Measurements from ENCODE around the gene SLC45A3. TPM values are rescaled to one million over a fixed set of nuclear protein-coding genes. Genes with fewer than 3 reads are reported as not detected.

The SLC45A3 gene
- polyA plus RNA-seq, 1 donor from 2014 or later: 0.53 TPM

DNA sequence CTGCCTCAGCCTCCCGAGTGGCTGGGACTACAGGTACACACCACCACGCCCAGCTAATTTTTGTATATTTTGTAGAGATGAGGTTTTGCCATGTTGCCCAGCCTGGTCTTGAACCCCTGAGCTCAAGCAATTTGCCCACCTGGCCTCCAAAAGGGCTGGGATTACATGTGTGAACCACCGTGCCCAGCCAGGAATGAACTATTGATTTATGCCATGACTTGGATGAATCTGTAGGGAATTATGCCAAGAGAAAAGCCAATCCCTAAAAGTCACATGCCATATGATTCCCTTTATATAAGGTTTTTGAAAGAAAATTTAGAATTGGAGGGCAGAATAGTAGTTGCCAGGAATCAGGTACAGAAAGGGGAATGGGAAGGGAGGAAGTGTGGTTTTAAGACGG lies 19.1 kb upstream of the SLC45A3 start:
- Histone ChIP-seq H3K79me2 (replicated peaks; ENCODE audit: insufficient read depth, low read length) (no peaks in the 10 kb centered on the region), H4K20me1 (ENCODE audit: insufficient read depth) (no peaks in the 10 kb centered on the region), H3K4me3 (ENCODE audit: low read length) (no peak overlapping the region), H3K9me2 (ENCODE audit: insufficient read depth, low read length) (no peaks in the 10 kb centered on the region), H3K27me3 (ENCODE audit: insufficient read depth, low read depth, low read length) (no peaks in the 10 kb centered on the region), H3K27ac (ENCODE audit: low read length) (no peak overlapping the region), H3K4me2 (ENCODE audit: low read length) (no peak overlapping the region), H2AFZ (ENCODE audit: low read depth, low read length) (no peak overlapping the region), H3F3A (ENCODE audit: insufficient read depth, low read length, poor library complexity, severe bottlenecking) (no peaks in the 10 kb centered on the region), H3K9me3 (ENCODE audit: low read length) (no peaks in the 10 kb centered on the region), H3K36me3 (ENCODE audit: insufficient read depth, low read length) (no peaks in the 10 kb centered on the region), H3K9ac (ENCODE audit: low read length) (no peak overlapping the region)
- TF ChIP-seq, protein P1, sequence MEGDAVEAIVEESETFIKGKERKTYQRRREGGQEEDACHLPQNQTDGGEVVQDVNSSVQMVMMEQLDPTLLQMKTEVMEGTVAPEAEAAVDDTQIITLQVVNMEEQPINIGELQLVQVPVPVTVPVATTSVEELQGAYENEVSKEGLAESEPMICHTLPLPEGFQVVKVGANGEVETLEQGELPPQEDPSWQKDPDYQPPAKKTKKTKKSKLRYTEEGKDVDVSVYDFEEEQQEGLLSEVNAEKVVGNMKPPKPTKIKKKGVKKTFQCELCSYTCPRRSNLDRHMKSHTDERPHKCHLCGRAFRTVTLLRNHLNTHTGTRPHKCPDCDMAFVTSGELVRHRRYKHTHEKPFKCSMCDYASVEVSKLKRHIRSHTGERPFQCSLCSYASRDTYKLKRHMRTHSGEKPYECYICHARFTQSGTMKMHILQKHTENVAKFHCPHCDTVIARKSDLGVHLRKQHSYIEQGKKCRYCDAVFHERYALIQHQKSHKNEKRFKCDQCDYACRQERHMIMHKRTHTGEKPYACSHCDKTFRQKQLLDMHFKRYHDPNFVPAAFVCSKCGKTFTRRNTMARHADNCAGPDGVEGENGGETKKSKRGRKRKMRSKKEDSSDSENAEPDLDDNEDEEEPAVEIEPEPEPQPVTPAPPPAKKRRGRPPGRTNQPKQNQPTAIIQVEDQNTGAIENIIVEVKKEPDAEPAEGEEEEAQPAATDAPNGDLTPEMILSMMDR (IDR thresholded peaks at IDR 0.05; ENCODE audit: poor library complexity, severe bottlenecking): no peak
- TF ChIP-seq RAD21 (conservative IDR thresholded peaks at IDR 0.05): no peak
- no peak for TF ChIP-seq SMC3 (conservative IDR thresholded peaks at IDR 0.05; ENCODE audit: poor library complexity)
- TF ChIP-seq POLR2AphosphoS5 (IDR thresholded peaks at IDR 0.05): no peak
- no peak for TF ChIP-seq TAF1 (IDR thresholded peaks at IDR 0.05; ENCODE audit: low read depth)
- no peak for TF ChIP-seq MXI1 (conservative IDR thresholded peaks at IDR 0.05; ENCODE audit: poor library complexity, severe bottlenecking)
- TF ChIP-seq, protein P2, sequence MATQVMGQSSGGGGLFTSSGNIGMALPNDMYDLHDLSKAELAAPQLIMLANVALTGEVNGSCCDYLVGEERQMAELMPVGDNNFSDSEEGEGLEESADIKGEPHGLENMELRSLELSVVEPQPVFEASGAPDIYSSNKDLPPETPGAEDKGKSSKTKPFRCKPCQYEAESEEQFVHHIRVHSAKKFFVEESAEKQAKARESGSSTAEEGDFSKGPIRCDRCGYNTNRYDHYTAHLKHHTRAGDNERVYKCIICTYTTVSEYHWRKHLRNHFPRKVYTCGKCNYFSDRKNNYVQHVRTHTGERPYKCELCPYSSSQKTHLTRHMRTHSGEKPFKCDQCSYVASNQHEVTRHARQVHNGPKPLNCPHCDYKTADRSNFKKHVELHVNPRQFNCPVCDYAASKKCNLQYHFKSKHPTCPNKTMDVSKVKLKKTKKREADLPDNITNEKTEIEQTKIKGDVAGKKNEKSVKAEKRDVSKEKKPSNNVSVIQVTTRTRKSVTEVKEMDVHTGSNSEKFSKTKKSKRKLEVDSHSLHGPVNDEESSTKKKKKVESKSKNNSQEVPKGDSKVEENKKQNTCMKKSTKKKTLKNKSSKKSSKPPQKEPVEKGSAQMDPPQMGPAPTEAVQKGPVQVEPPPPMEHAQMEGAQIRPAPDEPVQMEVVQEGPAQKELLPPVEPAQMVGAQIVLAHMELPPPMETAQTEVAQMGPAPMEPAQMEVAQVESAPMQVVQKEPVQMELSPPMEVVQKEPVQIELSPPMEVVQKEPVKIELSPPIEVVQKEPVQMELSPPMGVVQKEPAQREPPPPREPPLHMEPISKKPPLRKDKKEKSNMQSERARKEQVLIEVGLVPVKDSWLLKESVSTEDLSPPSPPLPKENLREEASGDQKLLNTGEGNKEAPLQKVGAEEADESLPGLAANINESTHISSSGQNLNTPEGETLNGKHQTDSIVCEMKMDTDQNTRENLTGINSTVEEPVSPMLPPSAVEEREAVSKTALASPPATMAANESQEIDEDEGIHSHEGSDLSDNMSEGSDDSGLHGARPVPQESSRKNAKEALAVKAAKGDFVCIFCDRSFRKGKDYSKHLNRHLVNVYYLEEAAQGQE (IDR thresholded peaks at IDR 0.05; ENCODE audit: borderline replicate concordance): no peak
- TF ChIP-seq EZH2 (IDR thresholded peaks at IDR 0.05; ENCODE audit: borderline replicate concordance, insufficient read depth, low read length, poor library complexity, severe bottlenecking): no peak
- no peak for TF ChIP-seq EP300 (conservative IDR thresholded peaks at IDR 0.05; ENCODE audit: poor library complexity, severe bottlenecking)

DNA sequence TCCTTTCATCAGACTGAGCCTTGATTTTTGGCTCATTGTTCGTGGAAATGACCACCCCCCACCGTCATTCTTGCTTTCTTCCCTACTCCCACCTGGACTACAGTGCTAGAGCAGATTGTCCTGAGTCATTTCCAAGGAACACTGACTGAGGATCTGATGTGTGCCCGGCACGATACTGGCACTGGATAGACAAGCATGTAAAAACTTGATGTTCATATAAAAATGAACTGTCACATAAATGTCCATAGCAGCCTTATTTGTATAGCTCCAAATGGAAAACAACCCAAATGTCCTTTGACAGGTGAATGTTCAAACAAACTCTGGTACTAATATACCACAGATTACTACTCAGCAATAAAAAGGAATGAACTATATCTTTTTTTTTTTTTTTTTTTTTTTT lies 18.6 kb upstream of the SLC45A3 start:
- H4K20me1 ChIP-seq (ENCODE audit: insufficient read depth): no peaks in the 10 kb centered on the region
- H3K36me3 ChIP-seq (ENCODE audit: insufficient read depth, low read length): no peaks in the 10 kb centered on the region
- TF ChIP-seq SMC3 (conservative IDR thresholded peaks at IDR 0.05; ENCODE audit: poor library complexity) (no peak), RAD21 (conservative IDR thresholded peaks at IDR 0.05) (no peak), TAF1 (IDR thresholded peaks at IDR 0.05; ENCODE audit: low read depth) (no peak), EP300 (conservative IDR thresholded peaks at IDR 0.05; ENCODE audit: poor library complexity, severe bottlenecking) (no peak), EZH2 (IDR thresholded peaks at IDR 0.05; ENCODE audit: borderline replicate concordance, insufficient read depth, low read length, poor library complexity, severe bottlenecking) (no peak), POLR2AphosphoS5 (IDR thresholded peaks at IDR 0.05) (no peak), MXI1 (conservative IDR thresholded peaks at IDR 0.05; ENCODE audit: poor library complexity, severe bottlenecking) (no peak)
- TF ChIP-seq, protein P1 (IDR thresholded peaks at IDR 0.05; ENCODE audit: poor library complexity, severe bottlenecking): no peak
- TF ChIP-seq, protein P2 (IDR thresholded peaks at IDR 0.05; ENCODE audit: borderline replicate concordance): no peak
- no peak overlapping the region for H3K9ac ChIP-seq (ENCODE audit: low read length)
- H3K27ac ChIP-seq (ENCODE audit: low read length): no peak overlapping the region
- H3K27me3 ChIP-seq (ENCODE audit: insufficient read depth, low read depth, low read length): no peaks in the 10 kb centered on the region
- no peak overlapping the region for H3K4me3 ChIP-seq (ENCODE audit: low read length)
- no peak overlapping the region for H3K4me2 ChIP-seq (ENCODE audit: low read length)
- no peaks in the 10 kb centered on the region for H3K9me2 ChIP-seq (ENCODE audit: insufficient read depth, low read length)
- no peaks in the 10 kb centered on the region for H3K9me3 ChIP-seq (ENCODE audit: low read length)
- no peak overlapping the region for H2AFZ ChIP-seq (ENCODE audit: low read depth, low read length)
- H3K79me2 ChIP-seq (replicated peaks; ENCODE audit: insufficient read depth, low read length): no peaks in the 10 kb centered on the region
- H3F3A ChIP-seq (ENCODE audit: insufficient read depth, low read length, poor library complexity, severe bottlenecking): no peaks in the 10 kb centered on the region
